ENCODE measurements around the gene ZMYND8. TPM values are rescaled to one million over a fixed set of nuclear protein-coding genes. Genes with fewer than 3 reads are reported as not detected.
"Not testable (repeated sequence)": the region's sequence is repeated elsewhere in the genome, so short reads cannot be mapped to it uniquely, and the experiment has no call there.

The ZMYND8 gene
- total and polyA plus RNA-seq, 10 of the 15 experiments (the other 5 are each of a cell fraction or from before 2014, with no cell fraction given) = 12.9 to 54.8 (median 23.1) TPM

DNA sequence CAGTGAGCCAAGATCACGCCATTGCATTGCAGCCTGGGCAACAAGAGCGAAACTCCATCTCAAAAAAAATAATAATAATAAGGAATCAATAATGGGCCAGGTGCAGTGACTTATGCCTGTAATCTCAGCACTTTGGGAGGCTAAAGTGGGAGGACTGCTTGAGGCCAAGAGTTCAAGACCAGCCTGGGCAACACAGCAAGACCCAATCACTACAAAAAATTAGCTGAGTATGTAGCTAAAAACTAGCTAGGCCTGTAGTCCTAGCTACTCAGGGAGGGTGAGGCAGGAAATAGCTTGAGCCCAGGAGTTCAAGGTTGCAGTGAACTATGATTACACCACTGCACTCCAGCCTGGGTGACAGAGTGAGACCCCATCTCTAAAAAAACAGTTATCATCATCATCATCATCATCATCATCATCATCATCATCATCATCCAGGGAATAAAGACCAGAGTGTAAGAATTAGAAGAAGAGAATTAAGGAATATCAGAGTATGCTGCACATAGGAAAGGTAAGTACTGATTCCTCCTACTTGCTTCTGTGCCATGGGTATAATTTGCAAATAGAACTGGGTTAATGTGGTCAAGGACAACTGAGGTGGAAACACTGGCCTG, 95.2 kb downstream of the ZMYND8 start:
- H3K9ac ChIP-seq (ENCODE audit: control insufficient read depth, insufficient read depth, low read length); H4K20me1 ChIP-seq (ENCODE audit: control insufficient read depth, insufficient read depth); DNase-seq (ENCODE audit: low read depth, low spot score); FAIRE-seq; H3K27me3 ChIP-seq (replicated peaks in 1 of 2; ENCODE audit: control insufficient read depth in 2 of 2, insufficient read depth in 2 of 2, low read length in 1 of 2); BruUV-seq (replicated peaks); in situ Hi-C loops (cut with MboI); H3K9me3 ChIP-seq (replicated peaks; ENCODE audit: control insufficient read depth, insufficient read depth, low read length); ATAC-seq; H2AFZ ChIP-seq (ENCODE audit: control insufficient read depth, low read depth, low read length): not testable (repeated sequence)
- POLR2A ChIA-PET = interaction anchor here (1.2 to 1.3 kb wide), 2 partner anchors 13 to 92 kb away, joined by 3 to 4 read pairs; no protein-coding TSS in a partner anchor
- CTCF ChIA-PET = interaction anchor here (1.8 to 10.1 kb wide), 2 partner anchors 13 to 42 kb away, joined by 6 to 148 read pairs; no protein-coding TSS in a partner anchor
- intact Hi-C loops (cut with micrococcal nuclease; ENCODE audit: unreplicated experiment) = loop anchor here (5.0 kb wide), 1 partner anchor 241 kb away; the partner anchor contains the start of gene NCOA3
- Histone ChIP-seq H3K36me3 (ENCODE audit: control insufficient read depth in 2 of 2, insufficient read depth in 2 of 2, low read length in 1 of 2) (peaks cover 12 to 17% of the 10 kb centered on the region in 2 experiments), H3K4me1 (ENCODE audit: control insufficient read depth, insufficient read depth, low read length) (peaks cover 58% of the 10 kb centered on the region), H3K27ac (ENCODE audit: control insufficient read depth, insufficient read depth) (peak overlapping the region; percentile 93), H3K4me2 (ENCODE audit: control insufficient read depth, insufficient read depth) (peak overlapping the region; percentile 88), H3K4me3 (peak overlapping the region; percentile 60; the same call in 1 of the 2 replicates), H3K79me2 (ENCODE audit: control insufficient read depth, insufficient read depth, low read length) (peaks cover 70% of the 10 kb centered on the region)
- TF ChIP-seq NFXL1 (IDR thresholded peaks at IDR 0.05; ENCODE audit: borderline replicate concordance) (0 out of 2 replicates have a peak, but pooled peaks have one; percentile 4), SMARCA5 (IDR thresholded peaks at IDR 0.05) (0 out of 2 replicates have a peak, but pooled peaks have one; percentile 12), ETV6 (conservative IDR thresholded peaks at IDR 0.05 in 1 of 2, IDR thresholded peaks at IDR 0.05 in 1 of 2; ENCODE audit: borderline replicate concordance in 1 of 2, low read depth in 1 of 2) (peak in 1 of 2 experiments; percentile 30; a peak in 1 of 4 replicates)
- SMC1A ChIA-PET (ENCODE audit: uncharacterized antibody, unreplicated experiment) = interaction anchor here (2.0 to 4.8 kb wide), 2 partner anchors 11 to 93 kb away, joined by 9 to 123 read pairs; no protein-coding TSS in a partner anchor
- WGBS (ENCODE audit: insufficient coverage, insufficient replicate concordance, low lambda C conversion rate, missing lambda C conversion rate) = 93% methylated on average over 2 of the region's 2 CpGs
- RAD21 ChIA-PET (ENCODE audit: unreplicated experiment) = interaction anchor here (2.3 to 4.9 kb wide), 3 partner anchors 12 to 123 kb away, joined by 13 to 70 read pairs (median 29); no protein-coding TSS in a partner anchor

Data from GM12878 (cell line).